Neural progenitor cell (in vitro differentiated cells): ENCODE measurements around the gene CLSTN3. TPM values are rescaled to one million over a fixed set of nuclear protein-coding genes. Genes with fewer than 3 reads are reported as not detected.

Experiments used
- DNase-seq: peaks from one replicate; pipeline ENCODE4 v3.0.0-alpha.2; 2016; ENCODE audit warnings: low spot score
- H2AFZ ChIP-seq: fragments of 200-600 bp; sonication (generic); replicated peaks from 2 replicates; pipeline ENCODE4 v1.6.1; 2016; ENCODE audit warnings: antibody characterized with exemption
- H3F3A ChIP-seq: fragments of 200-600 bp; sonication (generic); 2 replicates; pipeline ENCODE4 v1.6.1; 2016; ENCODE audit warnings: antibody characterized with exemption, low read depth
- H3K27ac ChIP-seq: fragments of 200-600 bp; sonication (generic); 2 replicates; pipeline ENCODE4 v1.5.1; 2016; ENCODE audit warnings: mild to moderate bottlenecking
- H3K27me3 ChIP-seq: fragments of 200-600 bp; sonication (generic); 2 replicates; pipeline ENCODE4 v1.6.1; 2016; ENCODE audit warnings: mild to moderate bottlenecking, moderate library complexity
- H3K36me3 ChIP-seq: fragments of 200-600 bp; sonication (generic); 2 replicates; pipeline ENCODE4 v1.5.1; 2016
- H3K4me1 ChIP-seq: fragments of 200-600 bp; sonication (generic); 2 replicates; pipeline ENCODE4 v1.6.1; 2016; ENCODE audit warnings: mixed run types
- H3K4me2 ChIP-seq: fragments of 200-600 bp; sonication (generic); 2 replicates; pipeline ENCODE4 v1.6.1; 2016
- H3K4me3 ChIP-seq: fragments of 200-600 bp; sonication (generic); 2 replicates; pipeline ENCODE4 v1.5.1; 2016
- H3K79me2 ChIP-seq: fragments of 200-600 bp; sonication (generic); 2 replicates; pipeline ENCODE4 v1.6.1; 2016; ENCODE audit warnings: low read depth
- H3K9ac ChIP-seq: fragments of 200-600 bp; sonication (generic); 2 replicates; pipeline ENCODE4 v1.6.1; 2016
- H3K9me3 ChIP-seq: fragments of 200-600 bp; sonication (generic); 2 replicates; pipeline ENCODE4 v1.5.1; 2016; ENCODE audit warnings: low read depth
- H4K20me1 ChIP-seq: fragments of 200-600 bp; sonication (generic); 2 replicates; pipeline ENCODE4 v1.6.1; 2016; ENCODE audit warnings: low read depth
- H3K27ac Mint-ChIP-seq: 3 replicates; pipeline ENCODE4 v1.8.0; 2021; ENCODE audit warnings: mixed read lengths
- H3K27me3 Mint-ChIP-seq: 2 replicates; pipeline ENCODE4 v1.8.0; 2022; ENCODE audit warnings: low read depth, mild to moderate bottlenecking, inconsistent platforms, moderate library complexity, mixed read lengths; ENCODE audit not compliant: insufficient read depth
- H3K36me3 Mint-ChIP-seq: 3 replicates; pipeline ENCODE4 v1.8.0; 2021; ENCODE audit warnings: mixed read lengths
- H3K4me1 Mint-ChIP-seq: 3 replicates; pipeline ENCODE4 v1.8.0; 2021; ENCODE audit warnings: mixed read lengths
- H3K4me3 Mint-ChIP-seq: 3 replicates; pipeline ENCODE4 v1.8.0; 2021; ENCODE audit warnings: mild to moderate bottlenecking, moderate library complexity, mixed read lengths
- H3K9me3 Mint-ChIP-seq: 3 replicates; pipeline ENCODE4 v1.8.0; 2020; ENCODE audit warnings: mixed read lengths
- CTCF ChIP-seq: fragments of 200-600 bp; sonication (generic); IDR thresholded peaks from 2 replicates; pipeline ENCODE4 v1.5.1; 2017; ENCODE audit warnings: antibody characterized with exemption, mild to moderate bottlenecking
- EZH2 ChIP-seq: fragments of 200-600 bp; sonication (generic); IDR thresholded peaks from 2 replicates; pipeline ENCODE4 v1.6.1; 2017; ENCODE audit warnings: antibody characterized with exemption, mild to moderate bottlenecking, moderate library complexity
- EZH2phosphoT487 ChIP-seq: fragments of 200-600 bp; sonication (generic); IDR thresholded peaks from 2 replicates; pipeline ENCODE4 v1.6.1; 2017; ENCODE audit warnings: antibody characterized with exemption
- total RNA-seq: library from RNA; depleted of rRNA; stranded (reverse); fragments of >200 nt; gene quantifications from 2 replicates; pipeline ENCODE4 v1.2.3, GENCODE V29; 2015; ENCODE audit warnings: low replicate concordance

Gene CLSTN3
- total RNA-seq, 1 donor from 2014 or later: 24.0 TPM

- DNase-seq: no peak
- Histone ChIP-seq H3K79me2 (no peaks in the 10 kb centered on the region), H3F3A (no peaks in the 10 kb centered on the region), H3K36me3 (no peaks in the 10 kb centered on the region), H4K20me1 (no peaks in the 10 kb centered on the region), H2AFZ (no peak overlapping the region), H3K27me3 (peaks cover 17% of the 10 kb centered on the region), H3K9me3 (no peaks in the 10 kb centered on the region), H3K4me2 (no peak overlapping the region), H3K4me3 (no peak overlapping the region), H3K27ac (no peak overlapping the region), H3K4me1 (no peaks in the 10 kb centered on the region), H3K9ac (no peak overlapping the region)
- peaks cover 7% of the 10 kb centered on the region for H3K36me3 Mint-ChIP-seq
- TF ChIP-seq EZH2 (no peak), EZH2phosphoT487 (no peak), CTCF (no peak)
- H3K27ac Mint-ChIP-seq: no peak overlapping the region
- peaks cover 11% of the 10 kb centered on the region for H3K27me3 Mint-ChIP-seq
- H3K9me3 Mint-ChIP-seq: peaks cover 6% of the 10 kb centered on the region
- no peak overlapping the region for H3K4me3 Mint-ChIP-seq
- no peaks in the 10 kb centered on the region for H3K4me1 Mint-ChIP-seq
Observed at GRCh38 chr12:7158781-7159609, 28.8 kb downstream of the CLSTN3 start.

- TF ChIP-seq EZH2phosphoT487 (no peak), EZH2 (no peak), CTCF (no peak)
- Histone ChIP-seq H3K9me3 (no peaks in the 10 kb centered on the region), H3K27ac (no peak overlapping the region), H2AFZ (no peak overlapping the region), H3K36me3 (no peaks in the 10 kb centered on the region), H3K4me2 (no peak overlapping the region), H3F3A (no peaks in the 10 kb centered on the region), H3K4me1 (no peaks in the 10 kb centered on the region), H3K4me3 (no peak overlapping the region), H3K79me2 (no peaks in the 10 kb centered on the region), H3K27me3 (peaks cover 17% of the 10 kb centered on the region), H3K9ac (no peak overlapping the region), H4K20me1 (no peaks in the 10 kb centered on the region)
- no peak overlapping the region for H3K27ac Mint-ChIP-seq
- H3K4me1 Mint-ChIP-seq: no peaks in the 10 kb centered on the region
- no peak overlapping the region for H3K4me3 Mint-ChIP-seq
- DNase-seq: no peak
- H3K36me3 Mint-ChIP-seq: peaks cover 4% of the 10 kb centered on the region
- peaks cover 11% of the 10 kb centered on the region for H3K27me3 Mint-ChIP-seq
- peaks cover 10% of the 10 kb centered on the region for H3K9me3 Mint-ChIP-seq
Observed at GRCh38 chr12:7160183-7160582, 30.0 kb downstream of the CLSTN3 start.

- TF ChIP-seq EZH2: no peak
- TF ChIP-seq CTCF: no peak
- no peak for TF ChIP-seq EZH2phosphoT487
Observed at GRCh38 chr12:7161327-7161726, 31.2 kb downstream of the CLSTN3 start.

More at GRCh38 chr12:7161327-7161726, 31.2 kb downstream of the CLSTN3 start:
- H2AFZ ChIP-seq: no peak overlapping the region
- Mint-ChIP-seq H3K4me1 (no peaks in the 10 kb centered on the region), H3K9me3 (peaks cover 15% of the 10 kb centered on the region), H3K4me3 (no peak overlapping the region), H3K27me3 (peaks cover 7% of the 10 kb centered on the region), H3K27ac (peak overlapping the region; percentile 63), H3K36me3 (peaks cover 4% of the 10 kb centered on the region)
- H4K20me1 ChIP-seq: no peaks in the 10 kb centered on the region
- no peaks in the 10 kb centered on the region for H3F3A ChIP-seq
- no peak overlapping the region for H3K4me2 ChIP-seq
- H3K36me3 ChIP-seq: no peaks in the 10 kb centered on the region
- H3K9ac ChIP-seq: no peak overlapping the region
- H3K9me3 ChIP-seq: no peaks in the 10 kb centered on the region
- H3K27ac ChIP-seq: no peak overlapping the region
- H3K4me1 ChIP-seq: no peaks in the 10 kb centered on the region
- H3K4me3 ChIP-seq: no peak overlapping the region
- H3K79me2 ChIP-seq: no peaks in the 10 kb centered on the region
- H3K27me3 ChIP-seq: peaks cover 17% of the 10 kb centered on the region
- DNase-seq: no peak
